Astrocyte of the cerebellum (primary cell): ENCODE data around the gene TTC32.

Experiments used
- DNase-seq: peaks from one replicate; pipeline ENCODE4 v3.0.0-alpha.2; 2011; ENCODE audit warnings: low read depth
- H3K4me3 ChIP-seq: 2 replicates; pipeline ENCODE4 v1.5.1; 2011; ENCODE audit warnings: mild to moderate bottlenecking, low read depth, low read length, moderate library complexity
- CTCF ChIP-seq: IDR thresholded peaks from 2 replicates; pipeline ENCODE4 v1.5.1; 2012; ENCODE audit warnings: low read length, low read depth, moderate library complexity, mild to moderate bottlenecking; ENCODE audit errors: missing control alignments
- in situ Hi-C: cut with HindIII; loops from 2 replicates; pipeline ENCODE4 v1.10.0; 2017; ENCODE audit warnings: low sequenced_read_pairs

TTC32 gene

GRCh38 chr2:19857100-19857499 lies 44.7 kb downstream of the TTC32 start:
- DNase-seq, result no peak
- H3K4me3 ChIP-seq, result no peak overlapping the region
- TF ChIP-seq CTCF, result no peak
- in situ Hi-C loops, result loop anchor here (25.0 kb wide), 1 partner anchor 495 kb away; the partner anchor contains the start of gene OSR1

- DNase-seq, result no peak
- in situ Hi-C loops, result loop anchor here (25.0 kb wide), 1 partner anchor 493 kb away; the partner anchor contains the start of gene OSR1
- TF ChIP-seq CTCF, result no peak
- H3K4me3 ChIP-seq, result no peak overlapping the region
Observed at GRCh38 chr2:19855542-19856431, 46.0 kb downstream of the TTC32 start.

GRCh38 chr2:19854596-19855541 lies 46.9 kb downstream of the TTC32 start:
- H3K4me3 ChIP-seq, result no peak overlapping the region
- TF ChIP-seq CTCF, result no peak
- DNase-seq, result no peak
- in situ Hi-C loops, result loop anchor here (25.0 kb wide), 1 partner anchor 493 kb away; the partner anchor contains the start of gene OSR1

GRCh38 chr2:19851116-19851695 lies 50.6 kb downstream of the TTC32 start:
- in situ Hi-C loops, result loop anchor here (25.0 kb wide), 1 partner anchor 489 kb away; the partner anchor contains the start of gene OSR1
- no peak overlapping the region for H3K4me3 ChIP-seq
- peak; percentile 23 for TF ChIP-seq CTCF
- DNase-seq, result no peak

GRCh38 chr2:19850056-19851050 lies 51.4 kb downstream of the TTC32 start:
- in situ Hi-C loops, result loop anchor here (25.0 kb wide), 1 partner anchor 488 kb away; the partner anchor contains the start of gene OSR1
- TF ChIP-seq CTCF, result no peak

More at GRCh38 chr2:19850056-19851050, 51.4 kb downstream of the TTC32 start:
- H3K4me3 ChIP-seq, result no peak overlapping the region
- no peak for DNase-seq
